K562 (cell line): ENCODE data around the gene LRP4. TPM values are rescaled to one million over a fixed set of nuclear protein-coding genes. Genes with fewer than 3 reads are reported as not detected.

ENCODE experiments used
- ATF1 ChIP-seq, 2 experiments: fragments of 450-650 bp in 1 of 2; IDR thresholded peaks; 2 replicates each; pipeline ENCODE4 v1.6.1; 2016; ENCODE audit warnings: missing compliant biosample characterization in 1 of 2, missing genetic modification characterization in 1 of 2
- ATF3 ChIP-seq, 2 experiments: fragments of 450-650 bp in 1 of 2; sonication (generic) in 1 of 2; formaldehyde crosslinking in 1 of 2; IDR thresholded peaks in 1 of 2; conservative IDR thresholded peaks in 1 of 2; 2 replicates each; pipeline versions ENCODE4 v1.6.1 to v1.8.1; 2016 to 2023; ENCODE audit warnings: mild to moderate bottlenecking in 2 of 2, moderate library complexity in 2 of 2, inconsistent platforms in 1 of 2, missing genetic modification reagents in 1 of 2
- CBFA2T3 ChIP-seq: fragments of 450-650 bp; IDR thresholded peaks from 2 replicates; pipeline ENCODE4 v1.6.1; 2017
- HNRNPUL1 ChIP-seq: fragments of 200-400 bp; formaldehyde crosslinking; IDR thresholded peaks from 2 replicates; pipeline ENCODE4 v1.6.1; 2017; ENCODE audit warnings: low read length
- MECOM ChIP-seq: fragments of 250-450 bp; sonication (Bioruptor Pico); IDR thresholded peaks from 2 replicates; pipeline ENCODE4 v1.8.0; 2022; ENCODE audit warnings: inconsistent platforms
- MGA ChIP-seq: fragments of 450-650 bp; IDR thresholded peaks from 2 replicates; pipeline ENCODE4 v1.6.1; 2016; ENCODE audit warnings: mild to moderate bottlenecking, moderate library complexity
- RCOR1 ChIP-seq, 2 experiments: IDR thresholded peaks; 2 replicates each; pipeline ENCODE4 v1.6.1; 2012; ENCODE audit warnings: low read depth in 2 of 2, low read length in 2 of 2, borderline replicate concordance in 1 of 2, improper control_type of control experiment in 1 of 2
- SNAPC5 ChIP-seq: fragments of 250-450 bp; sonication (Bioruptor Pico); IDR thresholded peaks from 2 replicates; pipeline ENCODE4 v1.8.0; 2021; ENCODE audit warnings: moderate library complexity, mild to moderate bottlenecking, inconsistent platforms
- ZBTB2 ChIP-seq: fragments of 450-650 bp; IDR thresholded peaks from 2 replicates; pipeline ENCODE4 v1.6.1; 2016; ENCODE audit warnings: antibody characterized with exemption
- ZBTB49 ChIP-seq: sonication (generic); formaldehyde crosslinking; IDR thresholded peaks from 2 replicates; pipeline ENCODE4 v1.8.0; 2022; ENCODE audit warnings: missing genetic modification reagents, mild to moderate bottlenecking, borderline replicate concordance
- ZNF165 ChIP-seq: fragments of 250-450 bp; sonication (Bioruptor Pico); IDR thresholded peaks from 2 replicates; pipeline ENCODE4 v1.4.0; 2020; ENCODE audit warnings: borderline replicate concordance
- polyA plus RNA-seq, 8 experiments: library from polyadenylated mRNA; depleted of rRNA in 4 of 8; stranded (reverse) in 5 of 8; unstranded in 3 of 8; fragments of >200 nt; fragmentation: Nextera tagmentation in 2 of 8; fragmentation: Illumina TruSeq in 1 of 8; extraction: Ambion mirVana in 2 of 8; extraction: Trizol in 1 of 8; gene quantifications; 2 replicates each; pipeline versions ENCODE4 v1.2.1 to v1.2.3, GENCODE V29; 2011 to 2014; ENCODE audit warnings: inconsistent platforms in 1 of 8, missing spikeins in 1 of 8
- total RNA-seq, 7 experiments: library from RNA; depleted of rRNA in 6 of 7; stranded (reverse); fragments of >200 nt in 6 of 7; fragmentation: Illumina TruSeq in 2 of 7; extraction: Trizol in 2 of 7; gene quantifications; 2 replicates each; pipeline versions ENCODE4 v1.2.1 to v1.2.3, GENCODE V29; 2011 to 2021; ENCODE audit warnings: low replicate concordance in 1 of 7

LRP4 gene
- total and polyA plus RNA-seq, 9 of the 15 experiments (the other 6 are each of a cell fraction or from before 2014, with no cell fraction given) = 0.04 to 0.54 (median 0.10) TPM

GRCh38 chr11:46886211-46886610 lies 32.1 kb downstream of the LRP4 start (continued):
- TF ChIP-seq ZBTB49 (CRISPR knock-in tag) = no peak
- TF ChIP-seq MECOM (CRISPR knock-in tag) = no peak
- TF ChIP-seq ZBTB2 = no peak
- TF ChIP-seq SNAPC5 (CRISPR knock-in tag) = no peak
- TF ChIP-seq CBFA2T3 = peak; percentile 22; the same call in 1 of the 2 replicates
- TF ChIP-seq HNRNPUL1 = no peak
- peak; percentile 77 for TF ChIP-seq MGA
- no peak for TF ChIP-seq ZNF165 (CRISPR knock-in tag)
- TF ChIP-seq ATF3 (IDR thresholded peaks at IDR 0.05) = peak; percentile 99
- TF ChIP-seq ATF3 (CRISPR knock-in tag; conservative IDR thresholded peaks at IDR 0.05) = no peak; the same call in 1 of the 2 replicates
- peak in 1 of 2 experiments; percentile 53; a peak in 1 of 4 replicates for TF ChIP-seq RCOR1 (IDR thresholded peaks at IDR 0.05; ENCODE audit: borderline replicate concordance in 1 of 2, low read depth in 2 of 2, low read length in 2 of 2)
- TF ChIP-seq ATF1 (CRISPR knock-in tag; IDR thresholded peaks at IDR 0.05) = 0 out of 2 replicates have a peak, but pooled peaks have one; percentile 24
- peak; percentile 91 for TF ChIP-seq ATF1 (tag; IDR thresholded peaks at IDR 0.05)
